GM21515 (cell line): Measurements from ENCODE around the gene HOXA1.

Experiments
- ATAC-seq: cut with Tn5 transposase; IDR thresholded peaks from one replicate; pipeline ENCODE4 v1.9.1; 2021; ENCODE audit not compliant: unreplicated experiment

Gene HOXA1

DNA sequence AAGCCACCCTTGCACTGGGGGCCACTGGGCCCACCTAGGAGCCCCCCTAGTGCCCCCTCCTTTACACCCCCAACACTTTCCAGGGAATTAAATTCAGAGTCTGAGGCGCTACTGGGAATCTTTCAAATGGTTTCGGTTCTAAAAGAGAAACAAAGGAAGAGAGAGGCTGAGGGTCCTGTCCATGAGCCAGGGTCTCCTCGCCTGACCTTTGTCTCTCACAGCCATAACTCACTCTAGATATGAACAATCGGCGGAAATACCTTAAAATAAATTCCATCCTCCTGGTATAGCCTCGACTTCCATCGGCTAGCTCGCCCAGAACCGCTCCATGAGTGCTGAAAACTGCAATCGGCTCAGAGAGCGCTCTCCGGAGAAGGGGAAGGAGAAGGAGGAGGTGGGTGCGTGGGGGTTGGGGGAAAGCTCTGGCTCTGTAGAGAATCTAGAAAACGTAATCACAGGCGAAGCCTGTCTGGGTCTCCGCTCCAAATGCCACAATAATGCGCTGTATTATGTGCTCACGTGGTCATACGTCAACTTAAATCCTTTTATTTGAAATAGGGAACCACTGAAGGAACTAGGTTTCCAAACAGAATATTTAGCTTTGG is 22.2 kb upstream of the HOXA1 start:
- no peak for ATAC-seq

DNA sequence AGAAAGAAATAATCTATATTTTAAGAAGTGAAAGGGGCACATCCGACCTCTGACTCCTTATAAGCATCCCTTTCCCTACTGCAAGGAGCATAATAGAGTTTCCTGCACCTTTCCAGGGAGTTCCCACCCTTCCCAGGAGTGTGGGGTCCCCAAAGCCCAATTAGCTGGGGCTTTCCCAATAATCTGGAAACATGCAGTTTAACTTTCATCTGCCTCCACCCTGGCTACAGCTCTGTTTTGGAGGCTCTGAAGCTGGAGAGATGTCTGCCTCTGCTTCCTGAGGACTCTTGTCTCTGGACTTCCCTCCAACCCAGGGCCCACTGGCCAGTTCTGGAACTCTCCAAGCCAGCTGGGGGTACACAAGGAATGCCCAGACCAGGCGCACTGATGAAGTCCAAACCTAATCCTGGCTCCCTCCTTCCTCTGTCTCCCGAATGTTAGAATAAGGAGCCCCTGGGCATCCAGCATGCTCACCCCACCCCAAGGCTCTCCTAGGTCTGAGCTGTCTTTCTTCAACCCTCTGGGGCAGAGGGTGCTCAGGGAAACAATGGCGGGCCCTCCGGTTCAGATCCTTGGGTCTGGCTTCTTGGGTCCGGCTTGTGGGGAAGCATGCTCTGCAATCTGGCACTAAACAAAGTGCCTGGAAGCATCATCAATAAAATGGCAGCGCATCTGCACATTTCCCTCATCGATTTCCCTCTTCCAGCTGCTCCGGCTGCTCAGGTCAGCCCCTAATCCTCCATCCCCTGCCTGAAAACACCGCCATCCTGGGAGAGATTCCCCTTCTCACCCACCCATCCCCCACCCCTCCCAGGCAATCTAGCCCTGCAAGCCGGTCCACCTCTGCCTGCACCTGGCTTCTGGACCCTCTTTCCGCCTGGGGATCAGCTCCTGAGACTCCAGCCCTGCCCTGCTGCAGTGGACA is 21.4 kb upstream of the HOXA1 start:
- ATAC-seq, result no peak

DNA sequence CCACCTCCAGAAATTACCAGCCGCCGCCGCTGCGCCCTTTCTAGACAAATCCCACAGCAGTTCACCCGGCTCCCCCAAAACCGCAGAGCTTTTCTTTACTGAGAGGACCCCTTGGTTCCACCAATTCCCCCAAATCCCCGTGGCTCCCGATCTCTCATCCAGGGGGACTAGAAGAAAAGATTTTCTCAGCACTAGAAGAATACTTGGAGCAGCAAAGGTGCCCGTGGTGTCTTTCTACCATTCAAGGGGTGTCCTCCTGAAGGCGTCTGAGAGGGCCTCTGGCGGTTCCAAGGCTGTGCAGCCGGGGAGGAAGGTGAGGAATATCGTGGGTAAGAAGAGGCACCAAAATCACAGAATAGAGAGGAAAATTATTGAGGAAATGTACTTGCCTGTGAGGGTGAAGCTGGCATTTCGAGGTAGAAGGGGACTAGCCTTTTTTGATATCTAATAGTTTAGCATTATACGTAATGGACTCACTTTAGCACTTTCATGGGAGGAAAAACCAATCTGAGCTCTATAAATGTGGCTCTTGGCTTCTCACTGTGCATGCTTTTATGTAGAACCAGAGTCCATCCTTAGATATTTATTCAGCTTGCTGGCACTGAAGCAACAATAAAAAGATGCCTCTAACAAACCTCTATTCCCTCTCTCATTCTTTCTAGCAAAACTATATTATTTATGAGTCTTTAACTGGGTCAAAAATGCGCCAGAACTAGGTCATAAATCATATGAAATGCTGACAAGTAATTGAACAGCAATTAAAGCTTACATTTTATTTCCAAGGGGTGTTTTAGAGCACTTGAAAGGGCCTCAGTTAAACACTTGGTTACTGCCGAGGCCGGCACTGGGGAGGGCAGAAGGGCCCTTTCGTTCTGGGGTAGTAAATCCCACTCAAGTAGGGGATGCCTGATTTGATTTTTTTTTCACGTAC is 20.5 kb upstream of the HOXA1 start:
- no peak for ATAC-seq

DNA sequence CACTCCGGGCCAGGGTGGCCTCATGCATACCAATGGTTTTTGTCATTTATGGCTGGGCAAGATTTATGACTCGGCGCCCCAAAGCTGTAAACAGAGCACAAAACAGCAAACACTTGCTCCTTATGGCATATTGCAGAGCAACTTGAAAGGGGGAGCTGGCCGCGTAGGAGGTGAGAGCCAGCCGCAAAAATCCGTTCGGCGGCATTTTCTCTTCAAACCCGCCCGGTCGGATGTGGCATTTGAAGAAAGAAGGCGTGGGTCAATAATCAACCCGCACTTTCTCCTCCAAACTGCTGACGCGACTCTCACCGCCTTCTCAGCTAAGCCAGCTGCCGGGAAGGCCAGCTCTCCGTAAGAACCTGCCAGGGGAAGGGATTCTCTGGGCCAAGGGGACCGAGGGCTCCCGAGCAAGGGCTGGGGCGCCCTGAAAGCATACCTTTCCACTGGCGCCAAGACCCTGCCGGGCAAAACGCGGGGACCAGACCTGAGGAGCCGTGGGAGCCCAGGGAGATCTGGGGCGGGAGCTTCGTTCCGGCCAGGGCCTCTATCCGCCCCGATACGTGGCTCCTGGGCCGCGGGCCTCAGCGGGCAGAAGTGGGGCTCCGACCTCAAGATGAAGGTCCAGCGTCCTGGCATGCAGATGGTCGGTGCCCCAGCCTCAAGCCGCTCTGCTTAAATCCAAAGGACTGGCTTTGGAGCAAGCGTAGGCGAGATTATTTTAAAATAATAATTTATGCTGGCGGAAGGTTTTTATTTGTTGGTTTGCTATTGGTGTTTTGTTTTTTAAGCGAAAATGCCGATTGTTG is 19.6 kb upstream of the HOXA1 start:
- ATAC-seq, result no peak

DNA sequence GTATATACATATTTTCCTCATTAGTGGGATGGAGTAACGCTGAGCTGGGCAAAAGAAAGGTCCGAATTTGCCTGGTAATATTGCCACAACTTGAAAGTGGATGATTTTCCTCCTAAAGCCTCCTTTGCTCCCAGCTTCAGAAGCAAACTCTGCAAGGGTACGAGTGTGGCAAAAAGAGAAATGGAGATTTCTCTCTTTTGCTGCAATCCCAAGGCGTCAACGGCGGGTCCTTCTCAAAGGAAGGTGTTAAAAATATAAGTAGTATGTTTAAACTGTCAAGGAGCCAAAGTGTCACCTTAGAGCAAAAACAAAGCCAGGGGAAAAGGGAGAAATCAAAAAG is 19.1 kb upstream of the HOXA1 start:
- ATAC-seq, result no peak

DNA sequence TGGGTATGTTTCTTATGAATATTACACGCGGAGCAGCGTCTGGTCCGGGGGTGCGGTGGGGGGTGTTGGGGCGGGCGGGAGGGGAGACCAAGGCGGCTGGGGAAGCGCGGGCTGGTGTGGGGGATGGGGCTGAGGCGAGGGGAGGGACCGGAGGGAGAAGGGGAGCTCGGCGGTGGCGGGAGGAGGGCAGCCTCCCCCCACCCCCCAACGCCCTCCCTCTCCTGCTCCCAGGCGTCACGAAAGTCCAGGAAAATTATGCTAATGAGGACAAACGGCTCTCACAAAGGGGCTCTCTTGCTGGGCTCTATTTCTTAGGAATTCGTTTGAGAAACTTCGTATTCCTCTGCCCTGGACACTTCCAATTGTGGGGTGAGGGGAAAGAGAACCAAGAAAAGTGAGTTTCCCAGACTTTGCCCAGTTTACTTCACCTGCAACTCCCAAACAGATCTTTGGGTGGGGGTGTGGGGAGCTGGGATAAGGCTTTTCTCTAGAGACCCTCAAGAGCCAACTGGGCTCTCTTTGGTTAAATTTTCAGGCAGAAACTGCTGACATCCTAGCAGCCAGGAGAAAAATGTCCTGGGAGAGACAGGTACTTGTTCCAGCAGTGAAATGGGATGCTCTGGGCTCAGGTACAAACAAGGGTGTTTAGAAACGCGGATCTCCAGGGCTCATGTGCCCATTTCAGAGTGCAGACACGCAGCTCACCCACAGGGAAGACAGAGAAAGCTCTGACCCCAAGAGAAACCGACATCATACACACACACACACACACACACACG is 18.4 kb upstream of the HOXA1 start:
- no peak for ATAC-seq

DNA sequence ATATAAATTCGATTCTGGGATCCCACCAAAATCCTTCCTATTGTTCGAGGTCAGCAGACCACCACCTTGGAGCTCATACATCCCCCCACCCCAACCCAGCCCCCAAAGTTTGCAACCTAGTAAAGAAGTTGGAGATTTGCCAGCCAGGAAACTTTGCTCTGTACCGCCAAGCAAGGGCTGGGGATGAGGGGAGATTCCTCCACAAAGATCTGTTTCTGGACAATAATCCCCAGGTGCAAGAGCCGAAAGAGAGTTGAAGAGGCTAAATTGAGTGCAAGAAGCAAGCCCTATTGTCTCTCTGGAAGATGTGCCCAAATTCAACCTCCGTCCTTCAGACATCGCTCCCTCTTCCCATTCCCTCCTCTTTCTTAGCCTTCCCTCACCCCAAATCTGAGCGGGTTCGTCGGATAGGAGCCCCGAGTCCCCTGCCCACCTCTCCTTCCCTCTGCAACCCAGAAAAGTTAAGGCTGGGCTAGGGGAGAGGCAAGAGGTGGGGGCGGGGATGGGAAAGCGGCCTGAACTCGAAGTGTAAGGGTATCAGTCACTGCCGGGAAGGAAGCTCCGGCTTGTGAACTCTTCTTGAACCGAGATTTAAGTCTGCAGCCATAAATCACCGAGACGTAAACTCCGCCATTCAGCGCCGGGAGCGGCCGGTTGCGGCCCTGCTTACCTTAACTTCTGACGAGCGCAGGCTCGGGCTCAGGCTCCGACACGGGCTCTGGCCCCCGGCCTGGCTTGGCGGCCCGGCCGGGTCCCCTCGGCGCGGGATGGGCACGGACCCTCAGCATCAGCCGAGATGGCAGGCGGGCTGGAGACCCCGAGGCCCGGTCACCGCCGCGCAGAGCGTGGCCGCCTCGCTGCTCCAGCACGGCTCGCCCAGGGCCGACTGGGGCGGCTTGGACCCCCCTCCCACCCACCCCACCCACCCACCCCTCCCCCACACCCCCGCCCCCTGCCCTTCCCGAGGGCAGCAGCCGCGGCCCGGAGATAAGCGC is 17.5 kb upstream of the HOXA1 start:
- ATAC-seq, result no peak

DNA sequence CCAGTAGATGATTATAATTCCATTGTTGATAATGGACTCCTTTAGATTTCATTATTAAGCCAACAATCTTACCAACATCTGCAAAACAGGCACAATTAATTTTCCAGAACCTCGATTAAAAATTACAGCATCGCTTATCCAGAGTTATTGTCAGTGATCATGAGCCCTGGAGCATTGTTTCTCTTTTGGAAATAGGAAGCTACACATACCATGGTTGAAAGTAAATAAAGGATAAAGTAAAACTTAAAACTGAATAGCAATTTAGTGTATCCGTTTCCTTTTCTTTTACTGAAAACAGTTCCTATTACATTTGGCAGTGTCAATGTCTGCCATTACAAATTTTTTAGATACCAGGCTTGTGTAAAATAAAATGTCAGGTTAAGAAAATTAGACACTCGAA is 16.6 kb upstream of the HOXA1 start:
- ATAC-seq, result no peak

DNA sequence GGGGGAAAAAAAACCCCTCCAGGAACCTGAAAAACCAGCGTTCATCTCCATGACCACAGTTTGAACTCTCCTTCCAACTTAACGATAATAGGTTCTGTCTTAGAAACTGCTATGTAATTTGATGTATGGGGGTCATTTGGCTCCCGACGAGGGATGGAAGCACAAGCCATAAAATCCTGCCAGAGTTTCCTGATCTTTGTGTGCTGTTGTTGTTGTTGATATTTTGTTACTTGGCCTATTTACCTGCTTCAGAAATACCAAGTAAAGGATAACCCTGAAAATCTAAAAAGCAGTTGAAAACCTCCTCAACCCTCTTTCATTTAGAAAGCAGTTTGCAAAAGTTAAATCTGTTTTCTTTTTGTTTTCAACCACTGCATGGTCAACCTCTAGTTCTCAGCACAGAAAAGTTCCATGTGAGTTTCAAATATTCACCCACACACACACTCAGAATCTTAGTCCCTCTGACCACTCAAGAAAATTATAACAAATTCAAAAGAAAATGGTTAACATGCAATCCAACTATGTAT is 16.0 kb upstream of the HOXA1 start:
- no peak for ATAC-seq

DNA sequence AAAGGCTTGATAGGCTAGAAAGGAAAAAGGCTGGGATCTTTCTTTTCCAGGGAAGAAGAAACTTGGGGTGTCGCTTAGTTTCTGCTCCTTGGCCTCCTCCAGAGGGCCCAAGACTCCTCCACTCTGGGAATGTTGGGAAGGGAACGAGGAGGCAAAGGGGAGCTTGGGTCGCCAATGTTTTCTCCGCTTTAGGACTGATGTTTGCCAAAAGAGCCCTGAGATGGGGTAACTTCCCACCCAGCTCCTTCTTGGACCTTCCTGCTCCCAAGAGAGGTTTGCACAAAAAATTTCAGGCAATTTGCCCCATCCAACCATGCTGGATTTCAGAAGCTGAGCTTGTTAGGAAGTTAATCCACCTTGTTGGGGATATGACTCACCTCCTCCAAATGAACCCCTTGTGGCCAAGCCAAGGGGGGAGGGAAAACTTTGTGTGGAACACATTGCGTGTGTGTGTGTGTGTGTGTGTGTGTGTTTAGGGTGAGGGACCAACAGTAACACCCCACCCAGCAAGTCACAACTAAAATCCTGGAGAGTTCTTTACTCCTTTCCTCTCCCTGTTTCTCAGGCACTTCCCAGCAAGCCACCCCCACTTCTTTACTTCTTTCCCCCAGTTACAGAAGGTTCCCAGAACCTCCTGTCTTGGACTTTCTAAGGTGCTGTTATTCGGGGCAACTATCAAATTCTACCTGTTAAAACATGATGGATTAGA is 15.4 kb upstream of the HOXA1 start:
- no peak for ATAC-seq

DNA sequence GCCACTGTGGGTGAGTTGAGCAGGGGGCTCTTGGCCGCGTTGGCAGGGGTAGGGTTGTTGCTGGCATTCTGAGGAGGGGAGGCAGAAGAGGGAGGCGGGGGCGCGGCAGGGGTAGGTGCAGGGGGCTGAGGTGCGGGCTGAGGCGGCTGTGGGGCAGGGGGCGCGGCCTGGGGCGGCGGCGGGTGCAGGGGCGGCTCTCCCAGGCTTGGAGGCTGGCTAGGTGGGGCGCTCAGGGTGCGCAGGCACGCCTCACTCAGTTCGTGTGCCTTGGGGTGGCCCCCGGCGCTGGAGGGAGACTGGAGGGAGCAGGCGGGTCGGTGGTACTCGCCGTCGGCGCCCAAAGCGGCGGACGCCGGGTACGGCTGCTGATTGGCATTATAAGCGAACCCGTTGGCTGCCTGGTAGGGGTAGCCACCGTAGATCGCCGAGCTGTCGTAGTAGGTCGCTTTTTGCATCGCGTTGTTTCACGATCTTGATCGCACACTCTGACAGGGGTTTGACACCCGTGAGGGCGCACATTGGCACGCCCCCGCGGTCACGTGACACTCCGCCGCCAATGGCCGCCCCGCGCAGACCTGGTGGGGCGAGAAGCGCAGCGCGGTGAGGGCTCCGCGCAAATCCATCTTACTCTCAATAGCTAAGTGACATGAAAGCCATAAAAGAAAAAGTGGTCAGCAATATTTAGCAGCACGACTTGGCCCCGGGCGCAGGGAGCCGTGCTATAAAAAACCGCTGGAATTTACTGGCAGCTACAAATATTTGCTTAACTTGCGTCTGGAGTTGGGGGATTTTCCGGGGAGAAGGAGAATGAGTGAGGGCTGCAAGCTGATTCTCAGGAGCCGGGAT is 14.6 kb upstream of the HOXA1 start:
- no peak for ATAC-seq

DNA sequence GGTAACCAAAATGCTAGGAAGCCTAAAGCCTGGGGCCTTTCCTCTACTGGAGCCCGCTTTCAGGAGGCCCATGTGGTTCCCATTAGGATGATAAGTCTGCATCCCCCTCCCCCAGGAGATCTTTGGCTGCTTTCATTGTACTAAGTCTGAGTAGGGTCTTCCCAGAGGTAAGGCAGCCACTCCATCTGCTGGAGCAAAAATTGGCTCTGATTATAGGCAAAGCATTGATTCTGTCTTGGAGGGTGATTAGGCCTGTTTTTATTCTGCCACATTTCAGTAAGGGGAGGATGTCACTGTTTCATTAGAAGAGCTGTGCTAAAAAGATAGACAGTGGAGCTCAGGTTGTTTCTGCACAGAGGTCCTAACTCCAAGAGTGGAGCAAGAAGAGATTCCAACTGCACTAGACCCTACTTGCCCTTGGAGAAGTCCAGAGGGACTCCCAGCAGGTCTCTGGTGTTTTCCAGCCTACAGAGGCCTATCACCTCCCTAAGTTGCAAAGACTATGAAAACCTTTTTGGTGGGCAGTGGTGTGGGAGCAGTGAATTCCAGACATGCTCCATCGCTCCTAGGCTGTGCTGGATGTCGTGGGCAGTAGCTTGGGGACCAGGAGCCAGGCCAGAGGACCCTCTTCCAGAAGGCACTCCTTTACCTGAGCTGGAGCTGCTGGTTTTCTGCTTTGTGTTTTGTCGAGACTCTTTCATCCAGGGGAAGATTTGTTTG is 13.8 kb upstream of the HOXA1 start:
- no peak for ATAC-seq

DNA sequence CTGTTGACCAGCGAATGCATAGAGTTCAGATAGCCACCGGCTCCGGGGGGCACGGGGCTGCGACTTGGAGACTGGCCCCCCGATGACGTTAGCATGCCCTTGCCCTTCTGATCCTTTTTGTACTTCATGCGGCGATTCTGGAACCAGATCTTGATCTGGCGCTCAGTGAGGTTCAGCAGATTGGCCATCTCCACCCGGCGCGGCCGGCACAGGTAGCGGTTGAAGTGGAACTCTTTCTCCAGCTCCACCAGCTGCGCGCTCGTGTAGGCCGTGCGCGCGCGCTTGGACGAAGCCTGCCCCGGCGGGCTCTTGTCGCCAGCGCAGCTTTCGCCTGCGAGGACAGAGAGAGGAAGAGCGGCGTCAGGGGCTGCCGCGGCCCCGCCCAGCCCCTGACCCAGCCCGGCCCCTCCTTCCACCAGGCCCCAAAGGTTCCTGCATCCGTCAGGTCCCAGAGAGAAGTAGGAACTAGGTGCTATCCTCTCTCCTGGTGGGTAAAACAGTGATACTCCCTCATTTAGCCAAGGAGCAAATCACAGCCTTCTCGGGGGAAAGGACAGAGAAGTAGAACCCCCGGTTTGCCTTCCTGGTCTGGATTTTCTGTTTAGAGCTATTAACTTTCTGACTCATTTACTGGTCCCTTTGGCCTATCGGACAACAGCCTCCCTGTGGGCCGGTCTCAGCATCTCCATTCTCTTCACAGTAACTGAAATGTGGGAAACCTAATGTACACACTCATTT is 12.8 kb upstream of the HOXA1 start:
- no peak for ATAC-seq

DNA sequence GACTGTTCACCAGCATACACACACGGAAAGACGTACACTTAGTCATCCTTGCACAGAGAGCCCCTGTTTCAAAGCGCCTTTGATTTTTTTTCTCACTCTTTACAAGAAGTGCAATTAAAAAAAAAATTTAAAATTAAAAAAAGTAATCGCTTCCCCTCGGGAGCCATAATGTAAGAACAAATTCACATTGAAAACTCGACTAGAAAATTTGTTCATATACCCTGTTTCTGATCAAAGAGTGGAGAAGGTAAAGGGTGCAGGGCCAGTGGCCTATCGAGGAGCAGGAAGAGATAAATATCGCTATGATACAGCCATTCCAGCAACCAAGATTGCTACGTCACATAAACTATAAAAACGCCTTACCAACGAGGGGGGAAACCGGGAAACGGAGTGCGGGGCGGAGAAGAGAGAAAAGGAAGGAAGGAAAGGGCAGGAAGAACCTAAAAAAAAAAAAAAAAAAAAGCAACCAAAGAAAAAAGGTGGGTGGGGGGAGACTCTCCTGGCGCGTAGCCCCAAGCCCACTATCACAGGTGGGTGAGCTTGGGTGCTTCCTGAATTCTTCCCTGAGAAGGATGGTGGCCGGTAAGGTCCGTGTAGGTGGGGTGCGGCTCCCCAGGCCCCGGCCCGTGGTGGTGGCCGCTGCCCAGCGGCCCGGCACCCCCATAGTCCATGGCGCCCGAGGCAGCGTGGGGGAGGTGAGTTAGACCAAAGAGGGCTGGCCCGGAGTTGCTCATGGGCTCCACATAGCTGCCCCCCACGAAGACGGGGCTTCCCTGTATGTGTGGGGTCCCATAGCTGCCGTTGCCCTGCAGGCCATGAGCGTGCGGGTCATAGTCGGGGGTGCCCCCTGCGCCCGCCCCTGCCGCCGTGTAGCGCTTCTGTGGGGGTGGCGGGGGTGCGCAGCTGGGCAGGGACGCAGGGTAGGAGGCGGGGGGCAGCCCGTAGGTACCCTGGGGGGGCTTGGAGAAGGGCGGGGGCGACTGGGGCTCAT is 11.9 kb upstream of the HOXA1 start:
- no peak for ATAC-seq

DNA sequence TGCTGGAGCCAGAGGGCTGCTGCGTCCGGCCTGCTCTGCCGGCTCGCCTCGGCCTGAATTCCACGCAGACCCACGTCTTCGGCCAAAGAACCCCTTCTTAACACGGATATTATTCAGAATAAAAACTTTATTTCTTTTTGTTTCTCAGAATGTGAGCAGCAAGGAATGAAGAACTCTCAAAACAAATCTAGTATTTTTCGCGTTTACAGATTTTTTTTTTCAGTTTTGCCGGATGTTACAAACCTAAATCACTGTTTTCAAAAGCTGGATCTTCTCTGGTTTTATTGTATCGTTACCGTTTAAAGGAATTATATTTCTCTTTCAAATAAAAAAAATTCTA is 11.1 kb upstream of the HOXA1 start:
- no peak for ATAC-seq
